Skeletal muscle satellite cell (primary cell): ENCODE results near the gene MIGA2. TPM values are rescaled to one million over a fixed set of nuclear protein-coding genes. Genes with fewer than 3 reads are reported as not detected.
A peak's percentile ranks its signal among the peaks of the same experiment; 100 is the strongest.
"Not testable (repeated sequence)": the region's sequence is repeated elsewhere in the genome, so short reads cannot be mapped to it uniquely, and the experiment has no call there.

Experiments
- H3K27me3 ChIP-seq: 2 replicates; pipeline ENCODE4 v1.7.0; 2013; ENCODE audit warnings: low read length; ENCODE audit not compliant: control insufficient read depth, insufficient read depth
- H3K36me3 ChIP-seq: 2 replicates; pipeline ENCODE4 v1.7.0; 2013; ENCODE audit warnings: mild to moderate bottlenecking, control low read depth, low read length; ENCODE audit not compliant: insufficient read depth
- H3K4me1 ChIP-seq: 2 replicates; pipeline ENCODE4 v1.7.0; 2013; ENCODE audit warnings: low read length; ENCODE audit not compliant: control insufficient read depth, insufficient read depth
- H3K4me2 ChIP-seq: 2 replicates; pipeline ENCODE4 v1.7.0; 2013; ENCODE audit warnings: mild to moderate bottlenecking, low read length
- H3K4me3 ChIP-seq: 2 replicates; pipeline ENCODE4 v1.7.0; 2013; ENCODE audit warnings: low read length
- H3K9ac ChIP-seq: 2 replicates; pipeline ENCODE4 v1.7.0; 2013; ENCODE audit warnings: mild to moderate bottlenecking, low read depth, low read length, moderate library complexity
- H3K9me3 ChIP-seq: replicated peaks from 2 replicates; pipeline ENCODE4 v1.7.0; 2013; ENCODE audit warnings: mild to moderate bottlenecking, control low read depth, low read length
- total RNA-seq: library from RNA; depleted of rRNA; stranded (reverse); fragments of >200 nt; gene quantifications from 2 replicates; pipeline ENCODE4 v1.2.3, GENCODE V29; 2012; rRNA removed

MIGA2 gene, protein sequence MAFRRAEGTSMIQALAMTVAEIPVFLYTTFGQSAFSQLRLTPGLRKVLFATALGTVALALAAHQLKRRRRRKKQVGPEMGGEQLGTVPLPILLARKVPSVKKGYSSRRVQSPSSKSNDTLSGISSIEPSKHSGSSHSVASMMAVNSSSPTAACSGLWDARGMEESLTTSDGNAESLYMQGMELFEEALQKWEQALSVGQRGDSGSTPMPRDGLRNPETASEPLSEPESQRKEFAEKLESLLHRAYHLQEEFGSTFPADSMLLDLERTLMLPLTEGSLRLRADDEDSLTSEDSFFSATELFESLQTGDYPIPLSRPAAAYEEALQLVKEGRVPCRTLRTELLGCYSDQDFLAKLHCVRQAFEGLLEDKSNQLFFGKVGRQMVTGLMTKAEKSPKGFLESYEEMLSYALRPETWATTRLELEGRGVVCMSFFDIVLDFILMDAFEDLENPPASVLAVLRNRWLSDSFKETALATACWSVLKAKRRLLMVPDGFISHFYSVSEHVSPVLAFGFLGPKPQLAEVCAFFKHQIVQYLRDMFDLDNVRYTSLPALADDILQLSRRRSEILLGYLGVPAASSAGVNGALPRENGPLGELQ
- 15.7 and 16.2 TPM in 2 replicates for total RNA-seq

DNA sequence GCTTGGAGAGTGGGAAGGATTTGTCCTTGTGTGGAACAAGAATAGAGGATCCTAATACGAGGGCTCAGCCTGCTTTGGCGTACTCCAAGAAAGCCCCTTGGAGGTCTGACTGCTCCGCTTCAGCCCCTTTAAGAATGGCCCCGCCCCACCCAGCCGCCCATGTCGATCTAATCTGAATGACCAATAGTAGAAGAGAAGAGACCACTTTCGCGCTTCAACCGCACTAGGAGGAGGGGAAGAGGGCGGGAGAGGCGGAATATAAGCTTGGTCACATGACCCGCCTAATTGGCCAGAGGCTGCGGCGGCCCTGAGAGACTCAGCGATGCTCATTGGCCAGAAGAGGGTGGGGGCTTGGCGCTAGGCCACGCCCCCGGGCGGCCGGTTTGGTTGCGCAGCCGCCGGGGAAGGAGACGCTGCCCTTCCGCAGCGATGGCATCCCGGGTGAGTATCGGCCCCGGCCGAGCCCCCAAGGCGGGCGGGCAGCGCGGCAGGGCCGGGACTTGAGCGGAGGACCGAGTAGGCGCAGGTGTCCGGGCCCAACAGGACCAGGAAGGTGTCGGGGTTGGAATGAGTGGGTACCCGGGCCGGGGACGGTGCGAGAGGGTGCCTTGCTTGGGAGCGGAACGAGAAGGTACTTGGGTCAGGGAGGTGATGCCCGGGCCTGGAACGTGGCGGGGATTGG is at the start of gene MIGA2:
Gene MIGA2 (plus strand): TSS at position 386 of the 682 bp plus-strand sequence. CDS start 3,969 bp downstream, outside the sequence.
- Histone ChIP-seq H3K9me3 (no peaks in the 10 kb centered on the region), H3K27me3 (no peaks in the 10 kb centered on the region), H3K9ac (peak within 1 kb of the TSS; percentile 87), H3K36me3 (peaks cover 10% of the 10 kb centered on the region), H3K4me2 (peak within 1 kb of the TSS; percentile 96), H3K4me3 (peak within 1 kb of the TSS; percentile 98), H3K4me1 (peaks cover 18% of the 10 kb centered on the region)

DNA sequence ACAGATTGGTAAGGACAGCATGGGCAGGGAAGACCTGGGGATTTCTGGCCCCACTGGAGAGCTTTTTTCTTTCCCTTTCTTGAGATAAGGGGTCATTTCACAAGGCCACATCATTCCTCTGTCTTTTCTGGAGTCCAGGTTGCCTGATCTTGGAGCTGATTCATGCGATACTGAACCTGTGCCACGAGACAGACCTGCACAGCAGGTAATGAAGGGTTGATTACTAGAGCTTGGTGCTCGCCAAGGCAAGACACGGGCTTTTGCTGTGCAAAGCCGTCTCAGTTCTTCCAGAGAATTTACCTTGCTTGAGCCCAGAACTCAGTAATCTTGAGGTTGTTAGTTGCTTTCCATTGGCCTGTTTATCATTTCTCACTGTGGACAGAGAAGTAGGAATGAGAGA is 49.8 kb upstream of the MIGA2 start:
- Histone ChIP-seq H3K4me2 (no peak overlapping the region), H3K4me1 (peaks cover 14% of the 10 kb centered on the region), H3K36me3 (peaks cover 61% of the 10 kb centered on the region), H3K9me3 (no peaks in the 10 kb centered on the region), H3K9ac (no peak overlapping the region), H3K4me3 (no peak overlapping the region), H3K27me3 (no peaks in the 10 kb centered on the region)

DNA sequence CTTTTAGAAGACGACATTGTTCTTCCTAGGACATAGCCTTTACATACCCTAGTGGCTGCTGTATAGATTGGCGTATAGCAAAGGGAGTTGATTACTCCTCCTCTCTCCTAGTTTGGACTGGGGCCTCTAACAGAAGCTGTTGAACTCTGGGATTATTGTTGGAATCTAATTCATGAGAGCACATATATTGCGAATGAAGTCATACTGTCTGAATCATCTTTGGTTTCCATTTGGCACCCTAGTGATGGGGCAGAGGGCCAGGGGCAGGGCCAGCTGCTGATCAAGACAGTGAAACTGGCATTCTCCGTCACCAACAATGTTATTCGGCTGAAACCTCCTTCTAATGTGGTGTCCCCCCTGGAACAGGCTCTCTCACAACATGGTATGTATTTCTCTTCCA is 48.6 kb upstream of the MIGA2 start:
- Histone ChIP-seq H3K9me3 (no peaks in the 10 kb centered on the region), H3K9ac (peak overlapping the region; percentile 54), H3K36me3 (peaks cover 62% of the 10 kb centered on the region), H3K4me1 (peaks cover 14% of the 10 kb centered on the region), H3K27me3 (no peaks in the 10 kb centered on the region), H3K4me2 (peak overlapping the region; percentile 71), H3K4me3 (peak overlapping the region; percentile 46)

DNA sequence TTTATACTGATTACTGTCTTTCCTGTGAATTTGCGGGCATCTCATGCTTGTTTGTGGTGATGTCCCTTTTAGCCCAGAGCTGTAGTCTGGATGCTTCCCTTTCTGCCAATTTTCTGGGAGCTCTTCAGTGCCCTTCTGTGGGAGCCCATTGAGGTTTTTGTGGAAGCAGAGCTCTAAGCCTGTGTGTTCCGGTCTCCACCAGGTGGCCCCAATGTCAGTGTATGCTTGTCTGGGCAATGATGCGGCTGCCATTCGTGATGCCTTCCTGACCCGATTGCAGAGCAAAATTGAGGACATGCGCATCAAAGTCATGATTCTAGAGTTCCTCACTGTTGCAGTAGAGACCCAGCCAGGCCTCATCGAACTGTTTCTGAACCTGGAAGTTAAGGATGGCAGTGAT is 43.4 kb upstream of the MIGA2 start:
- Histone ChIP-seq H3K4me1 (peaks cover 6% of the 10 kb centered on the region), H3K36me3 (peaks cover 67% of the 10 kb centered on the region), H3K9me3 (no peaks in the 10 kb centered on the region), H3K4me2 (no peak overlapping the region), H3K4me3 (no peak overlapping the region), H3K9ac (no peak overlapping the region), H3K27me3 (no peaks in the 10 kb centered on the region)

DNA sequence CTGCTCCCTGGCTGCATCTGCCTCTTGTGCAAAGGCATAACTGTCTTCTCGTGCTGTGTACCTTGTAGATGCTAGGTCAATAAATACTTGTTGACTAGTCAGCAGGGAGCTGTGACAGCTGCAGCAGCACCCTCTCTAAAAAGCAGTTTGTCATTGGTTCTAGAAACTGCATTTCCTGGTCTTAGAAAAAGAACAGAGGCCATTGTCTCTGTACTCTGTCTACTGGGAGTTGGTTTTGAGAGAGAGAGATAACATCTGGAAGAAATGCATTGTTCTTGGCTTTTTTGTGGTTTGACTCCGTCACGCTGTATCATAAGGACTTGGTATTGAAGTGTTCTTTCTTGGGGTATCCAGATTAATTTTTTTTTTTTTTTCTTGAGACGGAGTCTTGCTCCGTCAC is 40.6 kb upstream of the MIGA2 start:
- peaks cover 71% of the 10 kb centered on the region for H3K36me3 ChIP-seq
- H3K4me1 ChIP-seq: no peaks in the 10 kb centered on the region
- no peak overlapping the region for H3K4me3 ChIP-seq
- no peak overlapping the region for H3K4me2 ChIP-seq
- H3K9ac ChIP-seq: no peak overlapping the region
- H3K27me3 ChIP-seq: no peaks in the 10 kb centered on the region
- H3K9me3 ChIP-seq: no peaks in the 10 kb centered on the region

DNA sequence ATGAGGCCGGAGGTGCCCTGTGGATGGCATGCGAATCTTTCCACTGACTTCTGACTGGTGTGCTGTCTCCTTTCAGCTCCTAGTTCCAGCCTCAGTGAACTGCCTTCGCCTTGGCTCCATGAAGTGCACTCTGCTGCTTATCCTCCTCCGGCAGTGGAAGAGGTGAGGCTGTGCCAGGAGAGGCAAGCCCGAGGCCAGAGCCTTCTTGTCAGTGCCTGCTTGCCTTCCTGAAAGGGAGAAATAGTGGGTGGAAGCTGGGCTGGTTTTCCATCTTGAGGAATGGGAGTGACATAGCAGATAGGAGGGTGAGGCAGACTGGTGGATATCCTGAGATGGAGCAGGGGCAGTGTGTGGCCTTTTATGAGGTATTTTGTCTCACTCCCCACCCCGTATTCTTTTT is 38.0 kb upstream of the MIGA2 start:
- H3K9me3 ChIP-seq: no peaks in the 10 kb centered on the region
- H3K9ac ChIP-seq: no peak overlapping the region
- H3K4me3 ChIP-seq: no peak overlapping the region
- H3K4me1 ChIP-seq: no peaks in the 10 kb centered on the region
- H3K27me3 ChIP-seq: no peaks in the 10 kb centered on the region
- H3K4me2 ChIP-seq: no peak overlapping the region
- peaks cover 84% of the 10 kb centered on the region for H3K36me3 ChIP-seq

DNA sequence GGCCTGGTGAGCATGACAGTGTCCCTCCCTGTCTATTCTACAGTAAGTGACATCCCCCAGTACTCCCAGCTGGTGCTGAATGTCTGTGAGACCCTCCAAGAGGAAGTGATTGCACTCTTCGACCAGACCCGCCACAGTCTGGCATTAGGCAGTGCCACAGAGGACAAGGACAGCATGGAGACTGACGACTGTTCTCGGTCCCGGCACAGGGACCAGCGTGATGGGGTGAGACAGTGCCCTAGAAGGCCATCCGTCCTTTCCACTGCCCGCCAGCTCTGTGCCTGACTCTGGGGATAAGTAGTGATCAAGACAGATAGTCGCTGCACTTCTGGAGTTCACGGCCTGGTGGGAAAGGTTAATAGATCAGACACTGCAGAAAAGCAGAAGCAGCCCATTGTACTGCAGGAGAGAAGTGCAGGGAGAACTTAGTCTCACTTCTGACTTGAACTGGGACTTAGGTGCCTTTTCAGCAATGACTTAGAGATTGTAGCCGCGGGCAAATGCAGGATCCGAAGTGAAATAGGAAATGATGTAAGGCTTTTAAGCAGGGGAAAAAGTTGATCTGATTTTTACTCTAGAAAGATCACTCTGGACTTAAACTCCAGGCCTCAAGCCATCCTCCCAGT is 36.7 kb upstream of the MIGA2 start:
- H3K4me1 ChIP-seq: no peaks in the 10 kb centered on the region
- H3K36me3 ChIP-seq: peaks cover 75% of the 10 kb centered on the region
- no peaks in the 10 kb centered on the region for H3K27me3 ChIP-seq
- no peak overlapping the region for H3K9ac ChIP-seq
- no peak overlapping the region for H3K4me2 ChIP-seq
- H3K4me3 ChIP-seq: no peak overlapping the region
- H3K9me3 ChIP-seq: no peaks in the 10 kb centered on the region

DNA sequence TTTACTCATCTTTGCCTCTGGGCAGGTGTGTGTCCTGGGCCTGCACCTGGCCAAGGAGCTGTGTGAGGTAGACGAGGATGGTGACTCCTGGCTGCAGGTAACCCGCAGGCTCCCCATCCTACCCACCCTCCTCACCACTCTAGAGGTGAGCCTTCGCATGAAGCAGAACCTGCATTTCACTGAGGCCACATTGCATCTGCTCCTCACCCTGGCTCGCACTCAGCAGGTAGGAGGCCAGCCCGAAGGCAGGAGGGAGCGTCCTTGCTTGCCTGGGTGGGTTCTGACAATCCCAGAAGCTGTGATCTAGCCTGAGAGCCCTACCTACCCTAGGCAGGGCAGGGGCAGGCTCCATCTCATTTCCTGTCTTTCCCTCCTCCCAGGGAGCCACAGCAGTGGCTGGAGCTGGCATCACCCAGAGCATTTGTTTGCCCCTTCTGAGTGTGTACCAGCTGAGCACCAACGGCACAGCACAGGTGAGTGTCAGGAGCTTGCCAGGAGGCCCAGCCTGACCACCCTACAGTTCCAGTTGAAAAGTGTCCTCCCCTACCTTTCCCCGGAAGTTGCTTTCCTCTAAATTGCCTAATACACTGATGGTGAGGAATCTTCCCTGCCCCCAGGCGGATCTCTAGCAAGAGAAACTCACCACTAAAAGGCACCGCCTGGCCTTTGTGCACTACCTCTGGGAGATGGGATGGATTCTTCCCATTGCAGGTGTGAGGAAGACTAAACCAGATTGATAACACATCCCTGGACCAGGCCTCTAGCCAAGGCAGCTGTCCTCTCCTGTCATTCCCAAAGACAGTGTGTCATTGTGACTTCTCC is 34.7 kb upstream of the MIGA2 start:
- Histone ChIP-seq H3K36me3 (peaks cover 75% of the 10 kb centered on the region), H3K4me3 (no peak overlapping the region), H3K9ac (no peak overlapping the region), H3K27me3 (no peaks in the 10 kb centered on the region), H3K4me2 (no peak overlapping the region), H3K9me3 (no peaks in the 10 kb centered on the region), H3K4me1 (no peaks in the 10 kb centered on the region)

DNA sequence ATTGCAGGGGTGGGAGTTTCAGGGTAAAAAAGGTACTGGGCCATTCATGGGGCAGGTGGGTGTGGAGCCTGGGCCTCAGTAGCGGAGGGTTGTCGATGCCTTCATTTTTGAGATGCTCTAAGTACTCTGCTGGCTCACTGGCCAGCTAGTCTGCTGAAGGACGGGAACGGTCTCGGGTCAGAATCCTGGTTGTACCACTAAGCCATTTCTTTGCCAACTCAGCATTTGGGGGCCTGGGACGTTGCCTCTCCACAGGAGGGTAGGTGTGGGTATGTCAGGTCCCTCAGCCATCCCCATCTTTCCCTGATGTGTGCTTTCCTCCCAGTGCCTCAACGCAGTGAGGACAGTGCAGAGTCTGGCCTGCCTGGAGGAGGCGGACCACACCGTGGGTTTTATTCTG is 33.4 kb upstream of the MIGA2 start:
- Histone ChIP-seq H3K4me3 (no peak overlapping the region), H3K4me1 (no peaks in the 10 kb centered on the region), H3K9me3 (no peaks in the 10 kb centered on the region), H3K4me2 (no peak overlapping the region), H3K36me3 (peaks cover 79% of the 10 kb centered on the region), H3K9ac (no peak overlapping the region), H3K27me3 (no peaks in the 10 kb centered on the region)

DNA sequence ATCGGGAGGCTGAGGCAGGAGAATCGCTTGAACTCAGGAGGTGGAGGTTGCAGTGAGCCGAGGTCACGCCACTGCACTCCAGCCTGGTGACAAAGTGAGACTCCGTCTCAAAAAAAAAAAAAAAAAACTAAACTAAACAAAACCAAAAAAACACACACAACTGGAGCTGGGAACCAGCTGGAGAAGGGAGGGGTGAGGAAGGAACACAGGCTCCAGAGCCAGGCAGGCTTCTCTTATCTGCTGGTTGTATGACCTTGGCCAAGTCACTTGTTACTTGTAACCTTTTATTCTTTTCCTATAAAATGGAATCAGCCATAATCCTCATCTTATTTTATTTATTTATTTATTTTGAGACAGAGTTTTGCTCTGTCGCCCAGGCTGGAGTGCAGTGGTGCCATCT is 32.3 kb upstream of the MIGA2 start:
- H3K4me3 ChIP-seq, H3K4me2 ChIP-seq, H3K27me3 ChIP-seq, H3K9ac ChIP-seq, H3K4me1 ChIP-seq, H3K9me3 ChIP-seq: not testable (repeated sequence)
- H3K36me3 ChIP-seq: peaks cover 70% of the 10 kb centered on the region
